ENCODE results near the gene PLAC1.

The PLAC1 gene

GRCh38 chrX:134588806-134589205 is 69.5 kb downstream of the PLAC1 start:
- H3K27me3 ChIP-seq: no peaks in the 10 kb centered on the region
- no peak overlapping the region for H3K27ac ChIP-seq
- no peaks in the 10 kb centered on the region for H3K4me1 ChIP-seq (ENCODE audit: control insufficient read depth in 1 of 2, insufficient read depth in 1 of 2, low read depth in 1 of 2, low read length in 1 of 2)
- no peaks in the 10 kb centered on the region for H3K36me3 ChIP-seq
- no peak overlapping the region for H3K4me3 ChIP-seq (ENCODE audit: low read depth in 1 of 2, low read length in 1 of 2)
- H3K9me3 ChIP-seq: no peaks in the 10 kb centered on the region
- TF ChIP-seq CTCF (IDR thresholded peaks at IDR 0.05): no peak

DNA sequence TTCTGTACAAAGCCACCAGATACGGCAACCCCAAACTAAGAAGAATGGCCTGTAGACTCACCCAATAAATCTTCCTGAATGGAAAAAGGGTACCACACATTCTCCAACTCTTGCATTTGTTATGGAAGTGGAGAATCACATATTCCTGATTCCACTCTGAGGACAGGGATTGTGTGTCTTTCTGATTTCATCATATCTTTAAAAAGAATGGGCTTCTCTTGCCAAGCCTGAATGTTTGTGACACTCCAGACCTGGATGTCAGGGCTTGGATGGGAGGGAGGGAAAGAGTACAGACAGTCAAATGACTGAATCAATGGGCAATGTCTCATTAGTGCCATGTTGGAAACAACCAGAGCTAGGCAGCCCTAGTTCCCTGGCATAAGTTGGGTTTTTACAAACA is 77.4 kb downstream of the PLAC1 start:
- no peak overlapping the region for H3K4me3 ChIP-seq (ENCODE audit: low read depth in 1 of 2, low read length in 1 of 2)
- H3K9me3 ChIP-seq: no peaks in the 10 kb centered on the region
- no peak for TF ChIP-seq CTCF (IDR thresholded peaks at IDR 0.05)
- no peak overlapping the region for H3K27ac ChIP-seq
- H3K4me1 ChIP-seq (ENCODE audit: control insufficient read depth in 1 of 2, insufficient read depth in 1 of 2, low read depth in 1 of 2, low read length in 1 of 2): no peaks in the 10 kb centered on the region
- H3K36me3 ChIP-seq: no peaks in the 10 kb centered on the region
- H3K27me3 ChIP-seq: no peaks in the 10 kb centered on the region

DNA sequence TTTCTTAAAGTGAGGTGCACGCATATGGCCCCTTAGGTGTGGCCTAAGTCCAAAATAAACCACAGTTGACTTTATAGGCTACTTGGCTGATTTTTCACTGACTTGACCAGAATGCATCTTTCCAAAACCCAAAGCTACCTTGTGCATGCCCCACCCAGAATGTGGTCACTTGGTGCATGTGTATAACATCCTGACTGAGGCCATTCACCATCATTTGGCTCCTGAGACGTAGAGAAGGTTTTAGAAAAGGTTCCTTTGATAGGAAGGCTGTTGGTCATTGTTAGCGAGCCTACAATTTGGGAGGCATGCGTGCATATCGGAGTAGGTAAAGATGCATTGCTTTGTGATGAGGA is 84.6 kb downstream of the PLAC1 start:
- Histone ChIP-seq H3K9me3 (no peaks in the 10 kb centered on the region), H3K4me3 (ENCODE audit: low read depth in 1 of 2, low read length in 1 of 2) (no peak overlapping the region), H3K36me3 (no peaks in the 10 kb centered on the region), H3K27ac (no peak overlapping the region), H3K27me3 (no peaks in the 10 kb centered on the region), H3K4me1 (ENCODE audit: control insufficient read depth in 1 of 2, insufficient read depth in 1 of 2, low read depth in 1 of 2, low read length in 1 of 2) (no peaks in the 10 kb centered on the region)
- TF ChIP-seq CTCF (IDR thresholded peaks at IDR 0.05): no peak

DNA sequence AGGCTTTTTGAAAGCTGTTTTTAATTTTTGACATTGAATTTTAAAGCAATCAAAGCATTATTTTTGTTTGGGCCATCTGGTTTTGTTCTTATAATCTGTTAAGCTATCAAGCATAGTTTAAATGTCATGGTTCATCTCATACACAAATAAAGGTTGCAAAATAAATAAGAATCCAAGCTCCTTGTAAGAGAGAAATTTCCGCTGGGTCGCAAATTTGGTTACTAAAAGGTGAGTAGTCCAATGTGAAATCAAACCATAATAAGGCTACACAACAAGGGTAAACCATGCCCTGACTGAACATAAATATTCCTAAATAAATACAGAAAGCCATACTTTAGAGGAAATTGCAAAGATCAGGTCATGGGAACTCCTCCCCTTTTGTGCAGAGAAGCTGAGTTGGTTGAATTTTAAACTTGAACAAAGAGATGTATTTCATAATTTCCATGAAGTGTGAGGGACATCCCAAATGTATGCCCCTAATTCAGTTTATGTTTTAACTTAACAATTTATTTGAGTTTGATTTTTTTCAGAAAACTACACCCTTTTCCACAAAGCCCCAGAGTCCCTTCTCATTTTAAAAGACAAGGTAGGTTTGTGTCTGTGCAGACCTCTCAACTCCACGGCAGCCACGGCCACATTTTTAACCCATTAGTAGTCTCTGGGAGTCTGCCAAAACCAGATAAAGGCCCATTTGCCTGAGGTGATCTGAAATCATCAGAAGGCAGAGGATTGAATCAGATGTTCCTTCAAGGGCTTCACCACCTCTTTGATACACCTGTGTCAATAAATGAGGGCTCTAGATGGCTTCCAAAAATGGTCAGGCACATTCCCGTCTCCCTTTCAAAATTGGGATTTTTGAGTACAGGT is 85.2 kb downstream of the PLAC1 start:
- TF ChIP-seq CTCF (IDR thresholded peaks at IDR 0.05): no peak
- H3K27ac ChIP-seq: no peak overlapping the region
- no peak overlapping the region for H3K4me3 ChIP-seq (ENCODE audit: low read depth in 1 of 2, low read length in 1 of 2)
- no peaks in the 10 kb centered on the region for H3K27me3 ChIP-seq
- no peaks in the 10 kb centered on the region for H3K9me3 ChIP-seq
- H3K36me3 ChIP-seq: no peaks in the 10 kb centered on the region
- H3K4me1 ChIP-seq (ENCODE audit: control insufficient read depth in 1 of 2, insufficient read depth in 1 of 2, low read depth in 1 of 2, low read length in 1 of 2): no peaks in the 10 kb centered on the region

DNA sequence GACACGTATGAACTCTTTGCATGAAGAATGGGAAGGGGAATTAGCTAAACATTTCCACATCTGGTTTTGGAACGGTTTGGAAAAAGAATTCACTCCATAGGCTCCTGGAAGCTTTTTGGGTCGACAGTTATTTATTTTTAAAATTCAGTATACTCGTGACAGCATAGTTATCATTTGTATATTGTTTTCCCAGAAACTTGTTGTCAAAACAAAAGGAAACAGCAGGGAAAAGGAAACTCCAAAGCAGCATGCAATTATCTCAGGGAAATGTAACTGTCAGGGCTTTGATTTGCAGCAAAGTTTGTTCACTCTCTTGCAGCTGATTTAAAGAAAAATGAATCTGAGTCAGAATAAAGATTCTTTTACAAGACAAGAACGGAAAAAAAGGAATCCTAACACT is 86.5 kb downstream of the PLAC1 start:
- H3K27me3 ChIP-seq: no peaks in the 10 kb centered on the region
- no peaks in the 10 kb centered on the region for H3K36me3 ChIP-seq
- no peak overlapping the region for H3K4me3 ChIP-seq (ENCODE audit: low read depth in 1 of 2, low read length in 1 of 2)
- H3K27ac ChIP-seq: no peak overlapping the region
- H3K4me1 ChIP-seq (ENCODE audit: control insufficient read depth in 1 of 2, insufficient read depth in 1 of 2, low read depth in 1 of 2, low read length in 1 of 2): no peaks in the 10 kb centered on the region
- no peak for TF ChIP-seq CTCF (IDR thresholded peaks at IDR 0.05)
- no peaks in the 10 kb centered on the region for H3K9me3 ChIP-seq
